GM12872 (cell line): Measurements from ENCODE around the gene WDFY4.

ENCODE experiments used
- TF ChIP-seq, protein P1 (sequence below): IDR thresholded peaks from 3 replicates; pipeline ENCODE4 v1.5.1; 2011; ENCODE audit warnings: low read depth, mild to moderate bottlenecking, low read length, moderate library complexity; ENCODE audit not compliant: insufficient read depth

WDFY4 gene

DNA sequence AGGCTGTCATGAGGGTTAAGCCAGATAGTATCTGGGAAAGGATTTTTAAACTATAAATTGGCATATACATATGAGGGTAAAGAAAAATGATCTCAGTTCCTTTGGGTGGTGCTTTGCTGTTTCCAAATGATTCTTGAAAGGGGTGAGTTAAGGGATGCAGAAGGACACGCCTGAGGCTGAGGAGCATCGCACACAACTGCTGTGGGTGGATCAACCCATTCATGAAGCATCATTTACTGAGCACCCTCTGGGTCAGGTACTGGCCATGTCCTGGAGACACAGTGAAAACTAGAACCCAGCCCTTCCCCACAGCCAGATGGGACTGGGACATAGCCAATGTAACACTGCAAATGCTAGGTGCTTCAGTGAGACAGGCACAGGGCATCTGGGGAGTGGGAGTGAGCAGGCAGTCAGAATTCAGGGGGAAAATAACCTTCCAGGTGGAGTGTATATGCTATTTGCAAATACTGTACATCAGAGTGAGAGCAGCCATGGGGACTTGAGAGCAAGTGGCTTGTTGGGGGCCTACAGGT, 112.1 kb downstream of the WDFY4 start:
- TF ChIP-seq, protein P1, sequence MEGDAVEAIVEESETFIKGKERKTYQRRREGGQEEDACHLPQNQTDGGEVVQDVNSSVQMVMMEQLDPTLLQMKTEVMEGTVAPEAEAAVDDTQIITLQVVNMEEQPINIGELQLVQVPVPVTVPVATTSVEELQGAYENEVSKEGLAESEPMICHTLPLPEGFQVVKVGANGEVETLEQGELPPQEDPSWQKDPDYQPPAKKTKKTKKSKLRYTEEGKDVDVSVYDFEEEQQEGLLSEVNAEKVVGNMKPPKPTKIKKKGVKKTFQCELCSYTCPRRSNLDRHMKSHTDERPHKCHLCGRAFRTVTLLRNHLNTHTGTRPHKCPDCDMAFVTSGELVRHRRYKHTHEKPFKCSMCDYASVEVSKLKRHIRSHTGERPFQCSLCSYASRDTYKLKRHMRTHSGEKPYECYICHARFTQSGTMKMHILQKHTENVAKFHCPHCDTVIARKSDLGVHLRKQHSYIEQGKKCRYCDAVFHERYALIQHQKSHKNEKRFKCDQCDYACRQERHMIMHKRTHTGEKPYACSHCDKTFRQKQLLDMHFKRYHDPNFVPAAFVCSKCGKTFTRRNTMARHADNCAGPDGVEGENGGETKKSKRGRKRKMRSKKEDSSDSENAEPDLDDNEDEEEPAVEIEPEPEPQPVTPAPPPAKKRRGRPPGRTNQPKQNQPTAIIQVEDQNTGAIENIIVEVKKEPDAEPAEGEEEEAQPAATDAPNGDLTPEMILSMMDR: no peak

- TF ChIP-seq, protein P1: no peak
These were observed 113.2 kb downstream of the WDFY4 start for GRCh38 chr10:48797830-48798229.

DNA sequence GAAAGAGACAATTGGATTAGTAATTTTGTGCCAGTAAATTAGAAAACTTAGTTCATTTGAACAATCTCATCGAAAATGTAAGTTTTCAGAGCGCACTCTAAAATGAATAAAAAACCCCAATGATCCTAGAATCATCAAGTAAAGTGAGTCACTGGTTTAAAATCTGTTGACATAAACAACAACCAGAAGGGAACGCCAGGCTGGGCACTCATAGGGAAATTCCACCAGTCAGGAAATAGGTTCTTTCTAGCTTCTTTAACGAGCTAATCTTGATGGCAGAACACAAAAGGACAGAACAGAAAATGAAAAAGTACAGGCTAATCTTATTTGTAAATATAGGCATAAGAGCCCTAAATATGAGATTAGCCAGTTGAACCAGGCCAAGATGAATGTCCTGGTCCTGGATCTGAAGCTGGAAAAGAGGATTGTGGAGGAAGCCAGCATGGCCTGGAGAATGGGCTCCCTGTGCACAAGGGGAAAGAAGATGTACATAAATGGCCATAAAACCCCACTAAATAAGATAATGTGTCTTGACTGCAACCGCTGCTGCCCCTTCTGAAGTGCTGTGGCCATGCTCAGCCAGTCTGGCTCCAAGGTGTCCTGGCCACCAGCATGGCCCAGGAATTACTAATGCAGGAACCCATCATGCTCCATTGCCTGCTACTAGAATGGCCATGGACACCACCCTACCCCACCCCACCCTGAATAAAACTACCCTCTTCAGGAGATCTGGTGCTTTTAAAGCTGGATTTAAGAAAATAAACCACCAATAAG, 114.0 kb downstream of the WDFY4 start:
- TF ChIP-seq, protein P1: no peak

- TF ChIP-seq, protein P1: no peak
These were observed 114.8 kb downstream of the WDFY4 start for GRCh38 chr10:48799341-48800006.

- TF ChIP-seq, protein P1: no peak
These were observed 115.5 kb downstream of the WDFY4 start for GRCh38 chr10:48800007-48800675.

- TF ChIP-seq, protein P1: no peak
These were observed 116.3 kb downstream of the WDFY4 start for GRCh38 chr10:48801001-48801421.

- TF ChIP-seq, protein P1: no peak
These were observed 118.0 kb downstream of the WDFY4 start for GRCh38 chr10:48802611-48803071.
